ENCODE measurements around the gene ADAMTS8. TPM values are rescaled to one million over a fixed set of nuclear protein-coding genes. Genes with fewer than 3 reads are reported as not detected.

Gene ADAMTS8
- total RNA-seq, 1 experiment from 2014 or later: 0.15 TPM

GRCh38 chr11:130400781-130401483, 27.5 kb downstream of the ADAMTS8 start:
- Histone ChIP-seq H3K27ac (ENCODE audit: low read length) (no peak overlapping the region), H3K9me3 (ENCODE audit: control insufficient read depth, insufficient read depth, low read depth, low read length) (no peaks in the 10 kb centered on the region), H3K27me3 (ENCODE audit: control insufficient read depth, insufficient read depth, low read length) (peaks cover 5% of the 10 kb centered on the region; the same call in 1 of the 2 replicates), H3K36me3 (ENCODE audit: control insufficient read depth, insufficient read depth, low read length) (no peaks in the 10 kb centered on the region), H3K4me3 (ENCODE audit: low read depth in 2 of 2, low read length in 2 of 2) (no peak overlapping the region), H3K4me1 (ENCODE audit: control insufficient read depth, insufficient read depth, low read length) (0 out of 2 replicates have a peak, but pooled peaks cover 2% of the 10 kb centered on the region)
- in situ Hi-C loops (cut with HindIII; ENCODE audit: low pct_unique_long_range_greater_than_20kb, low sequenced_read_pairs): no loop called here
- no TSS peak for BruUV-seq (replicated peaks)
- DNase-seq (ENCODE audit: low read depth, low spot score) (no peak), ATAC-seq (no peak)
- POLR2A ChIA-PET: no interaction called here
- intact Hi-C loops (cut with micrococcal nuclease; ENCODE audit: unreplicated experiment): no loop called here
- CTCF ChIA-PET: no interaction called here
- TF ChIP-seq REST (IDR thresholded peaks at IDR 0.05; ENCODE audit: insufficient read depth in 1 of 2, low read depth in 2 of 2, low read length in 1 of 2) (no peak), SIN3A (IDR thresholded peaks at IDR 0.05; ENCODE audit: borderline replicate concordance, insufficient read depth, low read depth, low read length) (no peak), CTCF (IDR thresholded peaks at IDR 0.05) (no peak), POLR2AphosphoS5 (IDR thresholded peaks at IDR 0.05; ENCODE audit: low read depth, low read length) (no peak), TCF7L2 (IDR thresholded peaks at IDR 0.05; ENCODE audit: low read depth, low read length) (no peak)

GRCh38 chr11:130399196-130399595, 29.2 kb downstream of the ADAMTS8 start:
- DNase-seq (ENCODE audit: low read depth, low spot score): no peak
- peaks cover 5% of the 10 kb centered on the region; the same call in 1 of the 2 replicates for H3K27me3 ChIP-seq (ENCODE audit: control insufficient read depth, insufficient read depth, low read length)
- in situ Hi-C loops (cut with HindIII; ENCODE audit: low pct_unique_long_range_greater_than_20kb, low sequenced_read_pairs): no loop called here

More at GRCh38 chr11:130399196-130399595, 29.2 kb downstream of the ADAMTS8 start:
- TF ChIP-seq SIN3A (IDR thresholded peaks at IDR 0.05; ENCODE audit: borderline replicate concordance, insufficient read depth, low read depth, low read length) (no peak), REST (IDR thresholded peaks at IDR 0.05; ENCODE audit: insufficient read depth in 1 of 2, low read depth in 2 of 2, low read length in 1 of 2) (peak; percentile 59 to 66)
- Histone ChIP-seq H3K27ac (ENCODE audit: low read length) (no peak overlapping the region), H3K4me3 (ENCODE audit: low read depth in 2 of 2, low read length in 2 of 2) (no peak overlapping the region), H3K36me3 (ENCODE audit: control insufficient read depth, insufficient read depth, low read length) (no peaks in the 10 kb centered on the region), H3K9me3 (ENCODE audit: control insufficient read depth, insufficient read depth, low read depth, low read length) (no peaks in the 10 kb centered on the region), H3K4me1 (ENCODE audit: control insufficient read depth, insufficient read depth, low read length) (0 out of 2 replicates have a peak, but pooled peaks cover 2% of the 10 kb centered on the region)
- ChIA-PET CTCF (no interaction called here), POLR2A (no interaction called here)
- ATAC-seq: no peak
- intact Hi-C loops (cut with micrococcal nuclease; ENCODE audit: unreplicated experiment): no loop called here
- BruUV-seq (replicated peaks): no TSS peak
